Stomach (tissue), 4 donors: ENCODE measurements around the gene TMEM101.

ENCODE experiments used
- CTCF ChIP-seq, 7 experiments: fragments of 450-650 bp in 4 of 7; fragments of 200-600 bp in 3 of 7; sonication (generic) in 3 of 7; IDR thresholded peaks; one replicate each; pipeline ENCODE4 v1.5.1; 2016 to 2019; ENCODE audit warnings: antibody characterized with exemption in 7 of 7, control low read depth in 2 of 7, mild to moderate bottlenecking in 1 of 7
- POLR2A ChIP-seq, 4 donors: fragments of 450-650 bp; IDR thresholded peaks; one replicate each; pipeline ENCODE4 v1.6.1; 2016; ENCODE audit warnings: antibody characterized with exemption in 4 of 4, control low read depth in 2 of 4, mild to moderate bottlenecking in 1 of 4, moderate library complexity in 1 of 4

DNA sequence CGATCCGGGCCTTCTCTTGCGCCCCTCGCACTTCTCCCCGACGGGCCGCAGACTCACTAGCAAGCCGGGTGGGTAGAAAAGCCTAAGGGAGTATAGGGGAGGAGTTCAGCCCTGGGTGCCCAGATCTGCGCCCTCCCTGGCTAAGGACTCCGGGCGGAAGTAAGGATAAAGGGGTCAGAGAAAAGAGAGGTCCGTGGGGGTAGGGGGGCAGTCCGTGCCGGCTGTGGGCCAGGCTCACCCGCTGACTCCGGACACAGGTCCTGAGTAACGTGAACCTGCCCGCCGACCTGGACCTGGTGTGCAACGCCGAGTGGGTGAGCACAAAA lies 8.5 kb downstream of the TMEM101 start:
- TF ChIP-seq CTCF (IDR thresholded peaks at IDR 0.05) (no peak), POLR2A (IDR thresholded peaks at IDR 0.05) (no peak)
